SJSA1 (cell line): Measurements from ENCODE around the gene ZCCHC8. TPM values are rescaled to one million over a fixed set of nuclear protein-coding genes. Genes with fewer than 3 reads are reported as not detected.

Experiments
- total RNA-seq: library from RNA; depleted of rRNA; stranded (reverse); fragments of >200 nt; shearing (Covaris generic); gene quantifications from 2 replicates; pipeline ENCODE4 v1.2.3, GENCODE V29; 2014; rRNA removed

ZCCHC8 gene
- total RNA-seq, 1 experiment from 2014 or later: 22.3 TPM

Other genes starting within 250 kb of the ZCCHC8 start
- gene VPS33A, start 234.4 kb downstream of the ZCCHC8 start, total RNA-seq: 13.6 and 14.3 TPM in 2 replicates
- gene CLIP1, start 78.3 kb downstream of the ZCCHC8 start, total RNA-seq: 33.7 and 41.3 TPM in 2 replicates
- gene RSRC2, start 26.0 kb upstream of the ZCCHC8 start, total RNA-seq: 60.8 and 77.4 TPM in 2 replicates
- gene KNTC1, start 26.3 kb upstream of the ZCCHC8 start, total RNA-seq: 60.2 and 94.3 TPM in 2 replicates
- not detected in 2 replicates for gene HCAR2, start 202.4 kb upstream of the ZCCHC8 start, total RNA-seq
- not detected in 2 replicates for gene HCAR3, start 215.9 kb upstream of the ZCCHC8 start, total RNA-seq
- gene HCAR1, start 229.9 kb upstream of the ZCCHC8 start, total RNA-seq: not detected in 2 replicates